K562 (cell line): ENCODE data around the gene GPR183. TPM values are rescaled to one million over a fixed set of nuclear protein-coding genes. Genes with fewer than 3 reads are reported as not detected.
A peak's percentile ranks its signal among the peaks of the same experiment; 100 is the strongest.

ENCODE experiments used
- ATAC-seq: fragments of 200-7000 bp; cut with Tn5 transposase; 3 replicates; pipeline ENCODE4 v1.9.1; 2020; ENCODE audit warnings: moderate library complexity
- BruUV-seq: library from RNA; stranded (reverse); fragments of 400-500 nt; replicated peaks from 2 replicates; lab custom pipeline; 2021; lab: Mats Ljungman, UMichigan
- CTCF ChIA-PET: fragments of 300-600 bp; formaldehyde crosslinking; extraction: SDS; loops from one replicate; lab custom pipeline; 2021; ENCODE audit warnings: low intra/inter-chr PET ratio; lab: Yijun Ruan, JAX
- POLR2A ChIA-PET: fragments of 300-600, 350-650 bp; sonication (Branson Sonifier 250); formaldehyde crosslinking; extraction: SDS; loops from one replicate; lab custom pipeline; 2021; ENCODE audit warnings: antibody characterized with exemption, inconsistent platforms; lab: Yijun Ruan, JAX
- DNase-seq, 4 experiments: peaks; one replicate each; pipeline versions ENCODE4 v3.0.0 to v3.0.0-alpha.2; 2011 to 2018; ENCODE audit warnings: low spot score in 3 of 4, mixed read lengths in 3 of 4; ENCODE audit errors: extremely low read depth in 1 of 4
- FAIRE-seq: peaks from 2 replicates; lab custom pipeline; 2011; peaks lifted over from hg19 to GRCh38; lab: Jason Lieb, UNC
- H2AFZ ChIP-seq: 2 replicates; pipeline ENCODE4 v1.6.0; 2011; ENCODE audit warnings: low read depth, low read length, control low read depth, inconsistent platforms
- H3K27ac ChIP-seq: fragments of 200-600 bp; 3 replicates; pipeline ENCODE4 v1.8.0; 2011; ENCODE audit warnings: low read depth, mild to moderate bottlenecking, control low read depth, inconsistent platforms, low read length, moderate library complexity, mixed read lengths; ENCODE audit errors: extremely low read depth
- H3K27me3 ChIP-seq, 2 experiments: fragments of 300-600 bp in 1 of 2; 2 replicates in 1 of 2; 3 replicates in 1 of 2; pipeline versions ENCODE4 v1.6.0 to v1.8.0; 2011; ENCODE audit warnings: inconsistent platforms in 2 of 2, low read length in 2 of 2, mild to moderate bottlenecking in 1 of 2, mixed read lengths in 1 of 2, moderate library complexity in 1 of 2; ENCODE audit not compliant: control insufficient read depth in 2 of 2, insufficient read depth in 2 of 2
- H3K36me3 ChIP-seq: fragments of 300-600 bp; 3 replicates; pipeline ENCODE4 v1.8.0; 2011; ENCODE audit warnings: mild to moderate bottlenecking, low read length, inconsistent platforms; ENCODE audit not compliant: control insufficient read depth, insufficient read depth
- H3K4me1 ChIP-seq, 2 experiments: fragments of 200-600 bp in 1 of 2; replicated peaks in 1 of 2; 2 replicates in 1 of 2; 3 replicates in 1 of 2; pipeline versions ENCODE4 v1.5.1 to v1.8.0; 2011; ENCODE audit warnings: inconsistent platforms in 2 of 2, low read length in 2 of 2, mild to moderate bottlenecking in 1 of 2, mixed read lengths in 1 of 2, moderate library complexity in 1 of 2; ENCODE audit not compliant: control insufficient read depth in 2 of 2, insufficient read depth in 2 of 2
- H3K4me2 ChIP-seq: 2 replicates; pipeline ENCODE4 v1.6.1; 2011; ENCODE audit warnings: low read length, control low read depth, inconsistent platforms, mixed read lengths; ENCODE audit not compliant: insufficient read depth
- H3K4me3 ChIP-seq: fragments of 200-600 bp; sonication (generic), shearing (Covaris generic); 2 replicates; pipeline ENCODE4 v1.5.1; 2016; ENCODE audit warnings: control low read depth, inconsistent platforms
- H3K79me2 ChIP-seq: fragments of 200-600 bp; 3 replicates; pipeline ENCODE4 v1.8.0; 2011; ENCODE audit warnings: low read length, inconsistent platforms; ENCODE audit not compliant: control insufficient read depth, insufficient read depth
- H3K9ac ChIP-seq, 2 experiments: 2 replicates each; pipeline versions ENCODE4 v1.6.0 to v1.6.1; 2011; ENCODE audit warnings: low read depth in 2 of 2, low read length in 2 of 2, control low read depth in 1 of 2, inconsistent platforms in 1 of 2, mild to moderate bottlenecking in 1 of 2, mixed read lengths in 1 of 2; ENCODE audit not compliant: insufficient read depth in 1 of 2
- H3K9me1 ChIP-seq: one replicate; pipeline ENCODE4 v1.6.0; 2011; ENCODE audit warnings: inconsistent platforms, mild to moderate bottlenecking, low read length, moderate library complexity; ENCODE audit not compliant: control insufficient read depth, insufficient read depth
- H3K9me3 ChIP-seq: replicated peaks from 2 replicates; pipeline ENCODE4 v1.5.1; 2011; ENCODE audit warnings: low read depth, low read length, inconsistent platforms; ENCODE audit not compliant: control insufficient read depth, insufficient read depth
- H4K20me1 ChIP-seq: replicated peaks from 2 replicates; pipeline ENCODE4 v1.6.1; 2011; ENCODE audit warnings: low read length, inconsistent platforms, mixed read lengths; ENCODE audit not compliant: control insufficient read depth, insufficient read depth
- ATF2 ChIP-seq: sonication (generic); formaldehyde crosslinking; IDR thresholded peaks from 2 replicates; pipeline ENCODE4 v1.8.1; 2022; ENCODE audit warnings: missing genetic modification reagents
- FOXJ3 ChIP-seq: sonication (generic); formaldehyde crosslinking; IDR thresholded peaks from 2 replicates; pipeline ENCODE4 v1.4.0; 2020; ENCODE audit warnings: mild to moderate bottlenecking, missing genetic modification reagents
- JUN ChIP-seq, 2 experiments: sonication (generic) in 1 of 2; formaldehyde crosslinking in 1 of 2; IDR thresholded peaks; 2 replicates each; pipeline versions ENCODE4 v1.6.1 to v1.8.0; 2012 to 2022; ENCODE audit warnings: borderline replicate concordance in 2 of 2, mild to moderate bottlenecking in 2 of 2, improper control_type of control experiment in 1 of 2, low read depth in 1 of 2, low read length in 1 of 2, missing genetic modification reagents in 1 of 2
- PML ChIP-seq: IDR thresholded peaks from 2 replicates; pipeline ENCODE4 v1.6.1; 2012; ENCODE audit warnings: low read length, inconsistent platforms
- RBFOX2 ChIP-seq: fragments of 200-400 bp; formaldehyde crosslinking; IDR thresholded peaks from 2 replicates; pipeline ENCODE4 v1.6.1; 2017; ENCODE audit warnings: low read depth, mild to moderate bottlenecking, low read length, moderate library complexity
- SAP30 ChIP-seq: fragments of 200-600 bp; sonication (generic); IDR thresholded peaks from 2 replicates; pipeline ENCODE4 v1.6.1; 2012; ENCODE audit warnings: borderline replicate concordance, low read depth, mild to moderate bottlenecking, moderate library complexity, low read length, control low read depth, inconsistent platforms; ENCODE audit not compliant: insufficient read depth, poor library complexity, severe bottlenecking
- STAT5A ChIP-seq: IDR thresholded peaks from 2 replicates; pipeline ENCODE4 v1.6.1; 2012; ENCODE audit warnings: low read length, inconsistent platforms, borderline replicate concordance
- ZNF282 ChIP-seq: sonication (generic); formaldehyde crosslinking; IDR thresholded peaks from 2 replicates; pipeline ENCODE4 v1.8.1; 2023; ENCODE audit warnings: missing genetic modification reagents
- WGBS: fragments of 100-300 bp; shearing (Covaris generic); methylation state at CpG from one replicate; pipeline ENCODE4 v1.1.6; 2016; ENCODE audit warnings: low coverage, mixed read lengths; ENCODE audit not compliant: insufficient coverage; ENCODE audit errors: missing lambda C conversion rate; 5-methylcytosine and 5-hydroxymethylcytosine counted together
- in situ Hi-C: fragments of 300-500 bp; cut with MboI; formaldehyde crosslinking; loops from 4 replicates; pipeline ENCODE4 v1.15.0; 2018; ENCODE audit warnings: inconsistent platforms, mixed read lengths
- intact Hi-C: fragments of 100-400 bp; cut with micrococcal nuclease; formaldehyde crosslinking; loops from 2 replicates; pipeline ENCODE4 v1.14.2; 2022
- polyA plus RNA-seq, 8 experiments: library from polyadenylated mRNA; depleted of rRNA in 4 of 8; stranded (reverse) in 5 of 8; unstranded in 3 of 8; fragments of >200 nt; fragmentation: Nextera tagmentation in 2 of 8; fragmentation: Illumina TruSeq in 1 of 8; extraction: Ambion mirVana in 2 of 8; extraction: Trizol in 1 of 8; gene quantifications; 2 replicates each; pipeline versions ENCODE4 v1.2.1 to v1.2.3, GENCODE V29; 2011 to 2014; ENCODE audit warnings: inconsistent platforms in 1 of 8, missing spikeins in 1 of 8
- total RNA-seq, 7 experiments: library from RNA; depleted of rRNA in 6 of 7; stranded (reverse); fragments of >200 nt in 6 of 7; fragmentation: Illumina TruSeq in 2 of 7; extraction: Trizol in 2 of 7; gene quantifications; 2 replicates each; pipeline versions ENCODE4 v1.2.1 to v1.2.3, GENCODE V29; 2011 to 2021; ENCODE audit warnings: low replicate concordance in 1 of 7
- TF ChIP-seq, protein P1 (sequence below): fragments of 250-450 bp; sonication (Bioruptor Pico); IDR thresholded peaks from 2 replicates; pipeline ENCODE4 v1.8.0; 2021; ENCODE audit warnings: mild to moderate bottlenecking, moderate library complexity
- TF ChIP-seq, protein P2 (sequence below), 2 experiments: fragments of 150-350 bp in 1 of 2; IDR thresholded peaks; 2 replicates each; pipeline ENCODE4 v1.6.1; 2012 to 2016; ENCODE audit warnings: low read depth in 2 of 2, low read length in 2 of 2, mild to moderate bottlenecking in 1 of 2, moderate library complexity in 1 of 2
- TF ChIP-seq, protein P3 (sequence below): fragments of 450-650 bp; IDR thresholded peaks from 2 replicates; pipeline ENCODE4 v1.6.1; 2016
- TF ChIP-seq, protein P4 (sequence below): sonication (generic); formaldehyde crosslinking; IDR thresholded peaks from 2 replicates; pipeline ENCODE4 v1.8.0; 2022; ENCODE audit warnings: mild to moderate bottlenecking, missing genetic modification reagents

Gene GPR183
- total and polyA plus RNA-seq, 9 of the 15 experiments (the other 6 are each of a cell fraction or from before 2014, with no cell fraction given): 1.3 to 10.2 (median 3.7) TPM

DNA sequence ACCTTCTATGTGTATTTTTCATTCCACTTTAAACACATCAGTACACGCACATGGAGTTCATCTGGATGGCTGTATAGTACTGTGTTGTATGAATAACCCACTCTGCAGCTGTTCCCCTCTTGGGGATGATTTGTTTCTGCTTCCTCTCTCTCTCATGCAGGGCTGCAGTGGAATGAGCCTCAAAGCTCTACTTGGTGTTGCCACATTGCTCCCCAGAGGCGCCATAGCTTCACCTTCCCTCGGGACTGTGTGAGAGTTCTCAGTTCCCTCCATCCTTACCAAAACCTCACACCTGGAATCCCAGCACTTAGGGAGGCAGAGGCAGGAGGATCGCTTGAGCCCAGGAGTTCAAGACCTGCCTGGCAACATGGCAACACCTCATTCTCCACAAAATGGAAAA lies 28.4 kb upstream of the GPR183 start:
- peaks cover 12% of the 10 kb centered on the region; the same call in 2 of the 3 replicates for H3K36me3 ChIP-seq
- H3K79me2 ChIP-seq: peaks cover 2% of the 10 kb centered on the region; the same call in 1 of the 3 replicates
- no peak for FAIRE-seq
- ChIA-PET CTCF (interaction anchor here (0.6 kb wide), 1 partner anchor 940 kb away, joined by 3 read pairs; no protein-coding TSS in a partner anchor), POLR2A (interaction anchor here (0.8 to 1.0 kb wide), 2 partner anchors 12 to 30 kb away, joined by 3 read pairs; no protein-coding TSS in a partner anchor)
- intact Hi-C loops: no loop called here
- in situ Hi-C loops: no loop called here
- no TSS peak for BruUV-seq
- H3K9me3 ChIP-seq: no peaks in the 10 kb centered on the region
- no peaks in the 10 kb centered on the region for H3K9me1 ChIP-seq
- no peak overlapping the region for H3K4me3 ChIP-seq
- peaks cover 11 to 39% of the 10 kb centered on the region in 2 experiments for H3K4me1 ChIP-seq
- no peaks in the 10 kb centered on the region for H4K20me1 ChIP-seq
- H3K27me3 ChIP-seq: no peaks in the 10 kb centered on the region
- no peak for DNase-seq
- no peak overlapping the region for H3K27ac ChIP-seq
- ATAC-seq: peak; percentile 17; the same call in 1 of the 3 replicates
- 96% methylated on average over 3 of the region's 4 CpGs for WGBS
- H3K9ac ChIP-seq: peak overlapping the region in 1 of 2 experiments; percentile 17; a peak in 1 of 4 replicates
- no peak overlapping the region for H2AFZ ChIP-seq
- no peak overlapping the region for H3K4me2 ChIP-seq
- TF ChIP-seq, protein P1, sequence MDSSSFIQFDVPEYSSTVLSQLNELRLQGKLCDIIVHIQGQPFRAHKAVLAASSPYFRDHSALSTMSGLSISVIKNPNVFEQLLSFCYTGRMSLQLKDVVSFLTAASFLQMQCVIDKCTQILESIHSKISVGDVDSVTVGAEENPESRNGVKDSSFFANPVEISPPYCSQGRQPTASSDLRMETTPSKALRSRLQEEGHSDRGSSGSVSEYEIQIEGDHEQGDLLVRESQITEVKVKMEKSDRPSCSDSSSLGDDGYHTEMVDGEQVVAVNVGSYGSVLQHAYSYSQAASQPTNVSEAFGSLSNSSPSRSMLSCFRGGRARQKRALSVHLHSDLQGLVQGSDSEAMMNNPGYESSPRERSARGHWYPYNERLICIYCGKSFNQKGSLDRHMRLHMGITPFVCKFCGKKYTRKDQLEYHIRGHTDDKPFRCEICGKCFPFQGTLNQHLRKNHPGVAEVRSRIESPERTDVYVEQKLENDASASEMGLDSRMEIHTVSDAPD (CRISPR knock-in tag): no peak
- no peak for TF ChIP-seq RBFOX2
- no peak for TF ChIP-seq ATF2 (CRISPR knock-in tag)
- no peak for TF ChIP-seq JUN (IDR thresholded peaks at IDR 0.05; ENCODE audit: borderline replicate concordance, low read depth, low read length)
- no peak for TF ChIP-seq JUN (CRISPR knock-in tag; IDR thresholded peaks at IDR 0.05; ENCODE audit: borderline replicate concordance)
- TF ChIP-seq FOXJ3 (CRISPR knock-in tag): no peak
- no peak for TF ChIP-seq PML
- TF ChIP-seq, protein P2, sequence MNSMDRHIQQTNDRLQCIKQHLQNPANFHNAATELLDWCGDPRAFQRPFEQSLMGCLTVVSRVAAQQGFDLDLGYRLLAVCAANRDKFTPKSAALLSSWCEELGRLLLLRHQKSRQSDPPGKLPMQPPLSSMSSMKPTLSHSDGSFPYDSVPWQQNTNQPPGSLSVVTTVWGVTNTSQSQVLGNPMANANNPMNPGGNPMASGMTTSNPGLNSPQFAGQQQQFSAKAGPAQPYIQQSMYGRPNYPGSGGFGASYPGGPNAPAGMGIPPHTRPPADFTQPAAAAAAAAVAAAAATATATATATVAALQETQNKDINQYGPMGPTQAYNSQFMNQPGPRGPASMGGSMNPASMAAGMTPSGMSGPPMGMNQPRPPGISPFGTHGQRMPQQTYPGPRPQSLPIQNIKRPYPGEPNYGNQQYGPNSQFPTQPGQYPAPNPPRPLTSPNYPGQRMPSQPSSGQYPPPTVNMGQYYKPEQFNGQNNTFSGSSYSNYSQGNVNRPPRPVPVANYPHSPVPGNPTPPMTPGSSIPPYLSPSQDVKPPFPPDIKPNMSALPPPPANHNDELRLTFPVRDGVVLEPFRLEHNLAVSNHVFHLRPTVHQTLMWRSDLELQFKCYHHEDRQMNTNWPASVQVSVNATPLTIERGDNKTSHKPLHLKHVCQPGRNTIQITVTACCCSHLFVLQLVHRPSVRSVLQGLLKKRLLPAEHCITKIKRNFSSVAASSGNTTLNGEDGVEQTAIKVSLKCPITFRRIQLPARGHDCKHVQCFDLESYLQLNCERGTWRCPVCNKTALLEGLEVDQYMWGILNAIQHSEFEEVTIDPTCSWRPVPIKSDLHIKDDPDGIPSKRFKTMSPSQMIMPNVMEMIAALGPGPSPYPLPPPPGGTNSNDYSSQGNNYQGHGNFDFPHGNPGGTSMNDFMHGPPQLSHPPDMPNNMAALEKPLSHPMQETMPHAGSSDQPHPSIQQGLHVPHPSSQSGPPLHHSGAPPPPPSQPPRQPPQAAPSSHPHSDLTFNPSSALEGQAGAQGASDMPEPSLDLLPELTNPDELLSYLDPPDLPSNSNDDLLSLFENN (IDR thresholded peaks at IDR 0.05; ENCODE audit: low read depth in 2 of 2, low read length in 2 of 2): no peak
- TF ChIP-seq ZNF282 (CRISPR knock-in tag): no peak
- no peak for TF ChIP-seq SAP30
- no peak for TF ChIP-seq STAT5A
- TF ChIP-seq, protein P3, sequence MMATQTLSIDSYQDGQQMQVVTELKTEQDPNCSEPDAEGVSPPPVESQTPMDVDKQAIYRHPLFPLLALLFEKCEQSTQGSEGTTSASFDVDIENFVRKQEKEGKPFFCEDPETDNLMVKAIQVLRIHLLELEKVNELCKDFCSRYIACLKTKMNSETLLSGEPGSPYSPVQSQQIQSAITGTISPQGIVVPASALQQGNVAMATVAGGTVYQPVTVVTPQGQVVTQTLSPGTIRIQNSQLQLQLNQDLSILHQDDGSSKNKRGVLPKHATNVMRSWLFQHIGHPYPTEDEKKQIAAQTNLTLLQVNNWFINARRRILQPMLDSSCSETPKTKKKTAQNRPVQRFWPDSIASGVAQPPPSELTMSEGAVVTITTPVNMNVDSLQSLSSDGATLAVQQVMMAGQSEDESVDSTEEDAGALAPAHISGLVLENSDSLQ: no peak
- TF ChIP-seq, protein P4, sequence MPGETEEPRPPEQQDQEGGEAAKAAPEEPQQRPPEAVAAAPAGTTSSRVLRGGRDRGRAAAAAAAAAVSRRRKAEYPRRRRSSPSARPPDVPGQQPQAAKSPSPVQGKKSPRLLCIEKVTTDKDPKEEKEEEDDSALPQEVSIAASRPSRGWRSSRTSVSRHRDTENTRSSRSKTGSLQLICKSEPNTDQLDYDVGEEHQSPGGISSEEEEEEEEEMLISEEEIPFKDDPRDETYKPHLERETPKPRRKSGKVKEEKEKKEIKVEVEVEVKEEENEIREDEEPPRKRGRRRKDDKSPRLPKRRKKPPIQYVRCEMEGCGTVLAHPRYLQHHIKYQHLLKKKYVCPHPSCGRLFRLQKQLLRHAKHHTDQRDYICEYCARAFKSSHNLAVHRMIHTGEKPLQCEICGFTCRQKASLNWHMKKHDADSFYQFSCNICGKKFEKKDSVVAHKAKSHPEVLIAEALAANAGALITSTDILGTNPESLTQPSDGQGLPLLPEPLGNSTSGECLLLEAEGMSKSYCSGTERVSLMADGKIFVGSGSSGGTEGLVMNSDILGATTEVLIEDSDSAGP: no peak
